Activated CD4-positive, alpha-beta T cell treated with anti-CD3 and anti-CD28 coated beads, Interleukin-2, Interleukin-4, amounts not matched to agents 100 ng/mL and 50 ng/mL, durations not matched to agents 16 hours and 8 hours (primary cell): Measurements from ENCODE around the gene MPST.
"Not testable (repeated sequence)": the region's sequence is repeated elsewhere in the genome, so short reads cannot be mapped to it uniquely, and the experiment has no call there.

Experiments used
- DNase-seq: peaks from one replicate; pipeline ENCODE4 v3.0.0-alpha.2; 2020; ENCODE audit warnings: low spot score

The MPST gene

DNA sequence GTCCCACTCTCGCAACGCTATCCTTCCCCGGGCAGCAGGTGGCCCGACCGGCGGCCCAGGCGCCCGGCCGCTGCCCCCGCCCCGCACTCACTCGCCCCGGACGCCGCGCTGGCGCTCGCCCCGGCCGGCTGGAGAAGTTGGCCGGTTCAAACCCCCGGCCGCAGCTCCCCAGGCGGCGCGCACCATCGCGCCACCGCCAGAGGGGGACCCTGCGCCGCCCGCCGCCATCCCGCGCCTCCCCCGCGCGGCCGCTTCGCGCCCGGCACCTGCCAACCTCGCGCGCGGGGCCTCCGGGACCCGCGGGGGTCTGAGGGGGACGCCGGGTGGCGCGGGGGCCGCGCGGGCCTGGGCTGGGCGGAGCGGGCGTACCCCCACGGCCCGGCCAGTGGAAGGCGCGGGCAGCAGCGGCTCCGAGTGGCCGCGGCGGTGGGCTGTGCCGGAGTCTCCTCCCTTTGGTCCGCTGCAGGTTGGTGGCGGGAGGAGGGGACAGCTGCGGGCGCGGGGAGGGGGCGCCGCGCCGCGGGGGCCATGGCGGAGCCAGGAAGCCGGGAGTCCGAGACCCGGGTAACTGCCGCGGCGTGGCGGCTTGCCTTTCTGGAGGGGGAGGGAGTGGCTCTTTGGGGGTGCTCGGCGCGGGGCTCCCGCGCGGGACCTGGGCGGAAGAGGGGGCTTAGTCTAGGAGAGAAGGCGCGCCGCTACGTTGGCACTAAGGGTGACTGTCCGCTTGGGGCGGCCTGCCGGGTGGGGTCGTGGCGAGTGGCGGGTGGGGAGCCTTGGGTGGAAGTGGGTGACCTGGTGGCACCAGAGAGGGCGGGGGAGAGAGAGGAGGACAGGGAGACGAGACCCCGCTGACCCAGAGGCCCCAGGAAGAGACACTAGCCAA lies at the start of gene MPST, which contains the start of gene TST:
MPST (plus strand) TSS at position 434 of the 883 bp plus-strand sequence; CDS start at position 529, 95 bp downstream.
TST (minus strand) TSS at position 139 of the 883 bp plus-strand sequence. CDS start 715 bp downstream, outside the sequence.
- peak; percentile 50 for DNase-seq

DNA sequence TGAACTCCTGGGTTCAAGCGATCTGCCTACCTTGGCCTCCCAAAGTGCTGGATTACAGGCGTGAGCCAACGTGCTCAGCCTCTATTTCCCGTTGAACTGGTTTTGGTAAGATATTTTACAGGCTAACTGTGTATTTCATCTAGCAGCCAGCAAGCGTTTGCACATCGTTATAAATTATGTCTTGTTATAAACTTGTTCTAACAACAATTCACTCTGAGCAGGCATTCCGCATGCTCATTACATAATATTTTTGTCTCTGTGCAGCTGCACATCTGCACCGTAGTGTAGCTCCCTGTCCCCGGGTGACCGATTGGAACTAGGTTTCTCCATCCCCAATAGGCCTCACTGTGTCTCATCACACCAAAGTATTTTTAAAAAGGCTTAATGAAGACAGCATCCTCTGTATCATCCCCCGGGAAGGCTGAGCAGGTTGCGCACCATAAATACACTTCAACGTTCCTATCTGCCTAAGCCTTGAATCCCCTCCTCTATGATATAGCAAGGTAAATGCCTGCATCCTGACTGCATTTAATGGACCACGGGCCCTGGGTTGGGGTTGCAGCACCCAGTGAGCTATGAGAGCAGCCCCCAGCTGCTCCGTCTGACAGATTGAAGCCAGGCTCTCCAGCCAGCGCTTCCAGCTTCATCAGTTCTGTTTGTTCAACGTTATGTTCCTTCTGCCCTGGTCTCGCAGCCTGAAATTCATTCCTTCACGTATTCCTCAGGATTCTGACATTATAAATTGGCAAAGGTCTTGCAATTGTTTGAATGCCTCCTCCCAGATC lies 48.0 kb upstream of the MPST start:
- no peak for DNase-seq

DNA sequence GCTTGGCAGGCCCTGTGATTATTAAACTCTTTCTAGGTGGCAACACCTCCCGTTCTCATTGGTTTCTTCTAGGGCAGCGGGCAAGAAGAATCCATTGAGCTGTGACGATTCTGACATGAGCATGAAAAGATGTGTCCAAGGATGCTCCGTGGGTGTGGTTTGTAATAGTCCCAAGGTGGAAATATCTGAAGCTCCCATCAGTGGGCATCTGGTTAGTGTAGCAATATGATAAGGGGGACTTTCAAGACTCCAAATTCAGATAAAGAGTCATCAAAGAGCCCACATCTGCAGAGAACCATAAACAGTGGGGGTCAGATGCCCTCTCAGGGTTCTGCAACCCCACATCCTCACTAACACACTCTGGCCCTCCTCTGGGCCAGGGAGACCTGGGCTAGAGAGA lies 42.9 kb upstream of the MPST start:
- no peak for DNase-seq

DNA sequence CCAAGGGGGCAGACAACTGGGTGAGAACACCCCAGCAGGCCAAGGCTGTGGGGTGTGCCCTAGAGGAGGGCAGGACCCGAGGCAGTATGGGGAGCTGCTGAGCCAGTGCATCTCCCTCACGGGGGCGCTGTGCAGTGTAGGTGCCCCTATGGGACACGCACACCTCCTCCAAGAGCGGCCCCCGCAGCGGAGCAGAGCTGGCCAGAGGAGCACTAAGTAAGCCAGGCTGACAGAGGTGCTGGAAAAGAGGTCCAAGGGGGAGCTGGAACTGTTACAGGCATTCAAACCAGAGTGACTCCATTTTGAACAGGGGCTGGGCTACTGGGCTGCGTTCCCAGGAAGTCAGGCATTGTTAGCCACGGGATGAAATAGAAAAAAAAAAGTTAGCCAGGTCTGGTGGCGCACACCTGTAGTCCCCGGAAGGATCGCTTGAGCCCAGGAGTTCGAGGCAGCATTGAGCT lies 42.1 kb upstream of the MPST start:
- DNase-seq = peak; percentile 69

DNA sequence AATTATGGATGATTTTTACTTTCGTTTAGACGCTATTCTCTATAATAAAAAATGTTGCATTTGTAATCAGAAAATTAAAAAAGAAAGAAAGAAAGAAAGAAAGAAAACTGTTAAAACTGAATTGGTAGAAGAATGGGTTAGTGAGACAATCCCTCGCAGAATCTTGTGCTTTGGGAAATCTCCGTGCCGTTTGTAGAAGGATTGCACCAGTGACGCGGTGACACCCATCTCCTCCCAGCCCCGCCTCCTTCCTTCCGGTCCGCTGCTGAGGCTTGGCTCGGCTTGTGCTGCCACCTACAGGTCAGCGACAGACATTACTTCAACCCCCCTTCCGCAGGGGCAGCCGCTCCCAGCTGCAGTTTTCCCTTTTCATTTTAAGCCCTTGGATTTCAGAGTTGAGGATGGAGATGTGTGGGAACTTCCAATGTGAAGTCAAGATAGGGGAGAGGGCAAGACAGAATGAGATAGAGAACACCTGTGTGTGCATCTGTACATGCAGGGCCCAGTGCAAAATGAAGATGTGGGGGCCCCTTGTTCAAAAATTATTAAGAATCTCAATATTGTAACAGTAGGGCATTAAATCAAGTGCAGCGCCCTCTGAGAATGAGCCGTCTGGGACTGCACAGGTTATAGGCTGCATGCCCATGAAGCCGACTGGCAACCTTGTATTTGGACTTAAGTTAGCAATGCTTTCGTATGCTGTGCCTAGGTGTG lies 41.4 kb upstream of the MPST start:
- DNase-seq = peak; percentile 92

- DNase-seq = no peak
These were observed 40.3 kb upstream of the MPST start for GRCh38 chr22:36979016-36979910.

DNA sequence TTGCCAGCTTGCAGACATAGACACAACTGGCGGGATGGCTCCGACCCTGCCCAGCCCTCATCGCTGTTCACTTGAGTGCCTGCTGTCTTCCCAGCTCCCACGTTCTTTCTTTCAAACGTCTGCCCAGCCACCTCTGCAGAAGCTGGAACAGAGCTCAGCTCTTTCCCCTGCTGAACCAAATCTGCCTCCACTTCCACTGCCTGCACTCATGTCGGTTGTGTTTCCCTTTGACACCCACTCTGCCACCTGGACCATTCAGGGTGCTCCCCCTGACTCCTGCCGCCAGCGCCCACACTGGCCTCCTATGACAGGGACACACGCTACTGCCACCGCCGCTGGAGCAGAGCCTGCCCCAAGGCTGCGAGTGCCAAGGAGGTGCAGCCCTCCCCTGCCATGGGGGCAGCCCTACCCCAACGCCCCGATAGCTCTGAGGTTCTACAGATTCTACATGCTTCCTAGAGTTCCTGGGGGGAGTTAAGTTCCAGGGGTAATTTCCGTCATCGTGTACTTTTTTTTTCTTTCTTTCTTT lies 38.2 kb upstream of the MPST start:
- DNase-seq = no peak

DNA sequence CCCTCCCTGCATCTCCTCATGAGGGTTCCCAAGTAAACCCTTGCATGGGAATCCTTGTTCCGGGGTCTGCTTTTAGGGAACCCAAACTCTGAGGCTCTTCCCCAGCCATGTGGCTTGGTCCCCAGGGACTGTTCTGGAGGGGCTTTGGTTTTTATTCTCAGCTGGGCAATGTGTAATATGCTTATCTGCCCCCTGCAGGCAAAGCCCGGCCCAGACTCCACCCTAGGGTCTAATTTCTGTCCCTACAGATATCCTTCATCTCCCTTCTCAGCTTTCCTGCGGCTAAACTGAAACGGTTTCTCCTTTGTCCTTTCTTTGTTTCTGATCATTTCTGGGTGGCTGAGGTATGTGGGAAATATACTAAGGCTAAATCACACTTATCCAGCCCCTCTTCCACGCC lies 37.4 kb upstream of the MPST start:
- no peak for DNase-seq

GRCh38 chr22:36985211-36985889 lies 34.2 kb upstream of the MPST start:
- no peak for DNase-seq

DNA sequence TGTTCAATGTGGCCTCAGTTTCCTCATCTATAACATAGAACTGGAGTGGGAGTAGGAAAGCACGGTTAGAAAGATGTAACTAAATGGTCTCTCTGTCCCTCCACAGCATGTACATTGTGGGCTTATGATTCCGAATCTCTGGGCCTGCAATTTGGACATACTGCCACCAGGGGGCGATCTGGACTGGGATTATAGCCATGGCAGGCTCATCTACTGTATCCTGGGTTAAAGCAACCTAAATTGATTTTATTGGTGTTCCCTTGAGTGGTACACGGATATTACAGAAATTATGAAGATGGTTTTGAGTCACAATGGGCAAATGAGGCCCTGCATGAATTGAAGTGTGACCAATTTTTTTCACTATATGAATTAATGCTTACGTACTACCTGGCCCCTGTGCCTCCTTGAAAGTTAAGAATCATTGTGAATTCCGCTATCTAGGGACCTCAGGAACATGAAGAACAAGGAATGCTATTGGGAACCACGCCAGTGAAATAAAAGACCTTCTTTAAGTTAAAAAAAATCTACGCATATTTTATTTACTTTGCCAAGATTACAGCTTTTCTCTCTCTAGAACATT lies 33.2 kb upstream of the MPST start:
- peak; percentile 55 for DNase-seq

DNA sequence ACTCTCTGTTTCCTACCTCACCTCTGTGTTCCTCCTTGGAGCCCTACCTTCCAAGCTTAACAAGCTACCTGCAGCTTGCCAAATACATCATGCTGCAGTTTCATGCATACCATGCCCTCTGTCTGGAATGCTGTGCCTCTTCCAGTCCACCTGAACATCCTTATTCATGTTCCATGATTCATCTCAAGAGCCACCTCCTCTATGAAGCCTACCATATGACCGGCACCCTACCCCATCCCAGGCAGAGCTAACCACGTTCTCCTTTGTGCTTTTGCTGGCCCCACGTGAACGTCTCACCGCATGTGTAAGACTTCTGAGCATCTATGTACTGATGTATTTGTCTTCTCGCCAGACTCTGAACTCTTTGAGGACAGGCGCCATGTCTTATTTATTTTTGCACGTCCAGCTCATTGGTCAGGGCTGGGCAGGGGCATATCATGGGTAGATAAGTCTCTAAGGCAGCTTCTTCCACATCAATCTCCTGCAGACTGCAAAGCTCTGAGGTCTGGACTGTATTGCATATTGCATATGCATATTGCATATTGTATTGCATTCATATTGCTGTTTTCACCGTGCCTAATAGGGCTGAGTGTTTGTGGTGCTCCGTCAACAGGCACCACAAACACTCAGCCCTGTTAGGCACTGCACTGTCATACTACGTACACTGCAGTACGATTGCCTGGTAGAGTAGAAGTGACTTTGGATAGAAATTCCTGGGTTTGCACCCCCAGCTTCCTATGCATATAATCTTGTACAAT lies 31.3 kb upstream of the MPST start:
- DNase-seq = no peak

- DNase-seq = not testable (repeated sequence)
These were observed 30.5 kb upstream of the MPST start for GRCh38 chr22:36989012-36989411.

DNA sequence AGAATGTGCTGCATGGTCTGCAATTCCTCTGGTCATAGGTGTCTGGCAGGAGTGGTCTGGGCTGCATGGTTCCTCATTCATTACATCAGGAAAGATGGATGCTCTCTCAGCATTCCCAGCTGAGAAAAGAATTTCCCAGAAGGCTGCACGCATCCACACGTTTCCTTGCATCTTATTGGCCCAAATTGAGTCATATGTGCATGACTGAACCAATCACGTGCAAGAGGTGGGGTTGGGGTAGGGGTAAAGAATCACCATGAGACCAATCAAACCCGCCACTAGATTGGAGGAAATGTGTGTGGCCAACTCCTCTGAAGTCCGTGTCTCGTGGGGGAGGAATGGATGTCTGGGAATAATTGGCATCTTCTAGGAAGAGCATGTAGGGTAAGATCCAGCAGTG lies 29.1 kb upstream of the MPST start:
- no peak for DNase-seq

DNA sequence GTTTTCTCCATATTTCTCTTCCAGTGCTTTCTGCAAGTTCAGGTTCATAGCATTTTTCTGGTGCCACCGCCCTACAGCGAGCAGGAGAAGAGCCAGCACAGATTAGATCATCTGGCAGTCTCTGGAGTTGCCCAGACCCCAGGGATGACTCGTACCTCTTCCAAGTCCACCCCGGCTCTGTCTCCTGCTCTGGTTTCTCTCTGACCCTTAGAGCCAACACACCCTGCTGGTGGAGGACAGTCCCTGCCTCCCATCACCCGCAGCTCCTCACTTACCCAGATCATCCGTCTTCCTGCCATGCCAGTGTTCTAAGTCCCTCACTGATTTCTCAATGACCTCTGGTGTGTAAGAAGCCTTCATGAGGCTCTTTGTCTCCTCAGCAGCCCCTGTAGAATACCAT lies 28.3 kb upstream of the MPST start:
- DNase-seq = no peak

- DNase-seq = no peak
These were observed 21.8 kb upstream of the MPST start for GRCh38 chr22:36997746-36998145.

DNA sequence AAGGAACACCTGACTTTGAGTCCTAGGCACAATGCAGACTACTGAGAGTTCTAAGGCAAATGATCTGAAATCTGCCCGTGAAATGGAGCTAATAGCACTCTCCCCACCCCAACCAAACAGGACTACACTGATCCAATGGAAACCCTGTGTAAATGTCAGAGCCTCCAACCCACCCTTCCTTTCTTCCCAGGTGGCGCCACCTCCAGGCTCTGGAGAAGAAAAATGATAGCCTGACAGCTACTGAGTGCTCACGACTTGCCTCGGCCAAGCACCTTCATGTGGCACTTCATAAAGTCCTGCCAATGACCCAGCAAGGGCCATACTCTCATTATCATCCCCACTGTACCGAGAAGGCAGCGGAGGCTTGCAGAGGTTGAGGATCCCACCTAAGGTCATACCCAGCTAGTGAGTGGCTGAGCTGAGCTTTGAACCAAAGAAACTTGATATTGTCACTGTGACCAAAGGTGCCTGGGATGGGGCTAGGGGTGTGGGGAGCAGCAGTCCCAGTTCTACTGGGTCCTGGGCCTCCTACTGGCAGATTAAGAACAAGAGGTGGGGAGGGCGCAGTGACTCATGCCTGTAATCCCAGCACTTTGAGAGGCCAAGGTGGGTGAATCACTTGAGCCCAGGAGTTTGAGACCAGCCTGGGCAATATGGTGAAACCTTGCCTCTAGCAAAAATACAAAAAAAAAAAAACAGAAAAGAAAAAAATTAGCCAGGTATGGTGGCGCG lies 20.8 kb upstream of the MPST start:
- no peak for DNase-seq

- no peak for DNase-seq
These were observed 20.1 kb upstream of the MPST start for GRCh38 chr22:36999463-36999862.
